ENCODE results near the gene FARP2.

DNA sequence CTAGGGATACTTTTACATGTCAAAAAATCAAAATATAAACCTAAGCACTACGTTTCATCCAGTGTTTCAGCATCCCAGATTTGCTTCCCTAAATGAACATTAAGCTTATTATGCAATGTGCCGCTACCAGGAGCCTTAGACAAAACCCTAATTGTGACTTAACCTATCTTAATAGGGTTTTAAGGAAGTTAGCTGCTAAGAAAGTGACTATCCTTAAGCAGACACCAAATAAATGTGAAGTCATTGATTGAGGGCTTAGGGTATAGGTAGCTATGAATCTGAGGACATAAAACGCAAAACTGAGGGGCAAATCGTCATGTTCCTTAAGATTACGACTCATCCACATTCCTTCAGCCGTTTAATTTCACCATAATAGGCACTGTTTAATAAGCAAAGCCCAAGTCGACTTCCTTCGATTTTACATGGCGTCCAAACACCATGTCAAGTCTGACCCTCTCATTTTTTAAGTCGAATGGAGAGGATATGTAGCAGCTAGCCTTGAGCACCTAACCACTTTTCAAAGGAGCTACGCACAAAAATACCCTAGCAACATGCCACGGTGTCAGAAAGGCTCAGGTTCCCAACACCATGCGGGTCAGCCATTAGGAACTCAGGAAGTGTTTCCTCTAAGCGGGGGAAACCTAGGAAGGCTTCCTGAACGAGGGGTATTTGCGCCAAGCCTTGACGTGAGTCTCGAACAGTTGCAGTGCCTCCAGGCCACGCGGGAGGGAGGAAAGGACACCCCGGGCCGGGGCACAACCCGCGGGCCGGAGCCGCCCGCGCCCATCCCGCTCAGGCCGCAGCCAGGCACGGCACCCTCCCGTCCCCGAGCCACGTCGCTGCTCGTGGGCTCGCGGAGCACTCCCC is 41.6 kb upstream of the FARP2 start:
- TF ChIP-seq, protein P1, sequence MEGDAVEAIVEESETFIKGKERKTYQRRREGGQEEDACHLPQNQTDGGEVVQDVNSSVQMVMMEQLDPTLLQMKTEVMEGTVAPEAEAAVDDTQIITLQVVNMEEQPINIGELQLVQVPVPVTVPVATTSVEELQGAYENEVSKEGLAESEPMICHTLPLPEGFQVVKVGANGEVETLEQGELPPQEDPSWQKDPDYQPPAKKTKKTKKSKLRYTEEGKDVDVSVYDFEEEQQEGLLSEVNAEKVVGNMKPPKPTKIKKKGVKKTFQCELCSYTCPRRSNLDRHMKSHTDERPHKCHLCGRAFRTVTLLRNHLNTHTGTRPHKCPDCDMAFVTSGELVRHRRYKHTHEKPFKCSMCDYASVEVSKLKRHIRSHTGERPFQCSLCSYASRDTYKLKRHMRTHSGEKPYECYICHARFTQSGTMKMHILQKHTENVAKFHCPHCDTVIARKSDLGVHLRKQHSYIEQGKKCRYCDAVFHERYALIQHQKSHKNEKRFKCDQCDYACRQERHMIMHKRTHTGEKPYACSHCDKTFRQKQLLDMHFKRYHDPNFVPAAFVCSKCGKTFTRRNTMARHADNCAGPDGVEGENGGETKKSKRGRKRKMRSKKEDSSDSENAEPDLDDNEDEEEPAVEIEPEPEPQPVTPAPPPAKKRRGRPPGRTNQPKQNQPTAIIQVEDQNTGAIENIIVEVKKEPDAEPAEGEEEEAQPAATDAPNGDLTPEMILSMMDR (IDR thresholded peaks at IDR 0.05; ENCODE audit: low read length), result no peak
- no peak for TF ChIP-seq EZH2 (IDR thresholded peaks at IDR 0.05; ENCODE audit: borderline replicate concordance, low read length)
